B cell (primary cell): ENCODE data around the gene HRC. TPM values are rescaled to one million over a fixed set of nuclear protein-coding genes. Genes with fewer than 3 reads are reported as not detected.

ENCODE experiments used
- ATAC-seq: fragments of 200-7000 bp; cut with Tn5 transposase; one replicate; pipeline ENCODE4 v1.10.0; 2021; ENCODE audit warnings: low read depth, mild to moderate bottlenecking, moderate number of reproducible peaks, moderate library complexity
- CTCF ChIA-PET: fragments of 350-600 bp; sonication (Branson Sonifier 250); formaldehyde crosslinking; loops from one replicate; lab custom pipeline; 2021; ENCODE audit warnings: antibody characterized with exemption, inconsistent platforms; lab: Charles Lee
- POLR2A ChIA-PET: fragments of 350-600 bp; sonication (Branson Sonifier 250); formaldehyde crosslinking; loops from one replicate; lab custom pipeline; 2021; ENCODE audit warnings: antibody characterized with exemption; lab: Charles Lee
- DNase-seq: peaks from one replicate; pipeline ENCODE4 v3.0.0; 2013
- H2AFZ ChIP-seq: 2 replicates; pipeline ENCODE4 v1.6.1; 2012; ENCODE audit warnings: mild to moderate bottlenecking, low read depth, low read length; ENCODE audit not compliant: insufficient read depth, poor library complexity, severe bottlenecking
- H3K27ac ChIP-seq, 2 donors: 1 replicate in 1 of 2; 2 replicates in 1 of 2; pipeline ENCODE4 v1.5.1; 2012 to 2013; ENCODE audit warnings: low read length in 2 of 2, mild to moderate bottlenecking in 2 of 2, moderate library complexity in 1 of 2
- H3K27me3 ChIP-seq, 4 experiments: fragments of 200-600 bp in 1 of 4; sonication (generic) in 1 of 4; replicated peaks in 1 of 4; 1 replicate in 2 of 4; 2 replicates in 2 of 4; pipeline versions ENCODE4 v1.6.1 to v1.7.0; 2013 to 2016; ENCODE audit warnings: low read length in 3 of 4, mild to moderate bottlenecking in 2 of 4, mixed read lengths in 1 of 4, moderate library complexity in 1 of 4; ENCODE audit not compliant: insufficient read depth in 4 of 4, control insufficient read depth in 3 of 4; ENCODE audit errors: control extremely low read depth in 1 of 4
- H3K36me3 ChIP-seq, 2 experiments: replicated peaks in 1 of 2; 1 replicate in 1 of 2; 2 replicates in 1 of 2; pipeline versions ENCODE4 v1.6.1 to v1.7.1; 2013; ENCODE audit warnings: low read length in 1 of 2; ENCODE audit not compliant: insufficient read depth in 2 of 2, control insufficient read depth in 1 of 2; ENCODE audit errors: control extremely low read depth in 1 of 2, extremely low read depth in 1 of 2
- H3K4me1 ChIP-seq, 2 donors: fragments of 200-600 bp in 1 of 2; sonication (generic) in 1 of 2; 1 replicate in 1 of 2; 2 replicates in 1 of 2; pipeline versions ENCODE4 v1.5.1 to v1.6.1; 2013 to 2017; ENCODE audit warnings: low read length in 2 of 2; ENCODE audit not compliant: control insufficient read depth in 2 of 2, insufficient read depth in 2 of 2
- H3K4me2 ChIP-seq: replicated peaks from 2 replicates; pipeline ENCODE3; 2012; ENCODE audit warnings: mild to moderate bottlenecking, low read depth, low read length; ENCODE audit not compliant: poor library complexity, severe bottlenecking
- H3K4me3 ChIP-seq, 5 experiments: fragments of 200-600 bp in 1 of 5; sonication (generic) in 1 of 5; 1 replicate in 3 of 5; 2 replicates in 2 of 5; pipeline versions ENCODE4 v1.5.1 to v1.7.0; 2011 to 2016; ENCODE audit warnings: low read length in 4 of 5, mild to moderate bottlenecking in 4 of 5, low read depth in 2 of 5, control low read depth in 1 of 5, moderate library complexity in 1 of 5; ENCODE audit not compliant: insufficient read depth in 1 of 5; ENCODE audit errors: control extremely low read depth in 1 of 5, extremely low read depth in 1 of 5
- H3K79me2 ChIP-seq: fragments of 200-600 bp; sonication (generic); one replicate; pipeline ENCODE4 v1.6.0; 2016; ENCODE audit warnings: low read length; ENCODE audit not compliant: control insufficient read depth, insufficient read depth
- H3K9ac ChIP-seq: fragments of 200-600 bp; sonication (generic); 2 replicates; pipeline ENCODE4 v1.6.1; 2017; ENCODE audit warnings: mild to moderate bottlenecking, low read length, moderate library complexity
- H3K9me3 ChIP-seq, 3 donors: one replicate each; pipeline versions ENCODE4 v1.6.1 to v1.7.1; 2013; ENCODE audit warnings: low read length in 2 of 3; ENCODE audit not compliant: control insufficient read depth in 2 of 3, insufficient read depth in 1 of 3; ENCODE audit errors: control extremely low read depth in 1 of 3
- H4K20me1 ChIP-seq: 2 replicates; pipeline ENCODE4 v1.6.0; 2012; ENCODE audit warnings: mild to moderate bottlenecking, low read length; ENCODE audit not compliant: insufficient read depth, control insufficient read depth, poor library complexity, severe bottlenecking
- H3K27ac Mint-ChIP-seq: one replicate; pipeline ENCODE4 v1.8.0; 2021; ENCODE audit warnings: mixed read lengths
- H3K27me3 Mint-ChIP-seq: one replicate; pipeline ENCODE4 v1.8.0; 2021; ENCODE audit warnings: mixed read lengths
- H3K4me1 Mint-ChIP-seq: one replicate; pipeline ENCODE4 v1.8.0; 2021; ENCODE audit warnings: mixed read lengths
- H3K4me3 Mint-ChIP-seq: one replicate; pipeline ENCODE4 v1.8.0; 2021; ENCODE audit warnings: mixed read lengths
- H3K9me3 Mint-ChIP-seq: one replicate; pipeline ENCODE4 v1.8.0; 2022; ENCODE audit warnings: mixed read lengths; ENCODE audit not compliant: insufficient read depth
- CTCF ChIP-seq: fragments of 200-600 bp; IDR thresholded peaks from one replicate; pipeline ENCODE4 v1.8.0; 2022; ENCODE audit warnings: antibody characterized with exemption, mild to moderate bottlenecking
- EZH2 ChIP-seq: IDR thresholded peaks from 2 replicates; pipeline ENCODE4 v1.6.1; 2012; ENCODE audit warnings: borderline replicate concordance, low read depth, mild to moderate bottlenecking, moderate library complexity, low read length; ENCODE audit not compliant: insufficient read depth, poor library complexity, severe bottlenecking
- WGBS: methylation state at CpG from one replicate; pipeline ENCODE4 v1.1.5; 2013; ENCODE audit warnings: missing lambda C conversion rate; ENCODE audit not compliant: insufficient coverage; 5-methylcytosine and 5-hydroxymethylcytosine counted together
- intact Hi-C: fragments of 100-400 bp; cut with micrococcal nuclease; formaldehyde crosslinking; loops from one replicate; pipeline ENCODE4 v1.10.0; 2022
- polyA plus RNA-seq: library from polyadenylated mRNA; depleted of rRNA; stranded (reverse); fragments of >200 nt; gene quantifications from 2 replicates; pipeline ENCODE4 v1.2.3, GENCODE V29; 2012
- total RNA-seq, 2 donors: library from RNA; stranded (reverse); fragments of 120-200 nt in 1 of 2; gene quantifications; 1 replicate in 1 of 2; 2 replicates in 1 of 2; pipeline versions ENCODE4 v1.2.3 to v1.2.4, GENCODE V29; 2013 to 2022

Gene HRC
- total and polyA plus RNA-seq, 2 donors (not counting 1 experiment from before 2014, with no cell fraction given): not detected

DNA sequence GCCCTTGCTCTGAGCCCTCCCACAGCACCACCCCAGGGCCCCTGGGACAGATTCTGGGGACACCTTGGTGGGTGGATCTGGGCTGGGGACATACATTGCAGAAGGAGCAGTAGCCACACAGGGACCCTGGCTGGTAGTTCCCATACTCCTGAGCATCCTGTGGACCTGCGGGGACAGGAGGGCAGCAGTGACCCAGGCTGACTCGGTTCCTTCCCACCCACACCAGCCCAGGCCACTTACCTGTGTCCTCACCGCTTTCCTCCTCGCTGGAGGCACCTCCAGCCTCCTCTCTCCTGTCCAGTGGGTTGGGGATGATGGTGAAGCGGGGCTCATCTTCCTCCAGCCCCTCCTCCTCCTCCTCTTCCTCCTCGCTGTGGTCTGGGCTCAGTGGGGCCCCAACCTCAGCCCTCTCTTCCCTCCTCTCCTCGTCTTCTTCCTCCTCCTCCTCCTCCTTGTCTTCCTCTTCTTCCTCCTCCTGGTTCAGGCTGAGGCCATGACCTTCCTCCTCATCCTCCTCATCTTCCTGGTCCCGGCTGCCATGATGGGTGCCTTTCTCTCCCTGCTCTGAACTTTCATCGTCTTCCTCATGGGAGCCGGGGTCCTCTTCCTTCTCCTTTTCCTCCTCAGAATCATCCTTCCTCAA lies 1.9 kb downstream of the HRC start:
- Mint-ChIP-seq H3K4me1 (peaks cover 42% of the 10 kb centered on the region), H3K27me3 (peaks cover 55% of the 10 kb centered on the region), H3K27ac (peak overlapping the region; percentile 7), H3K9me3 (no peaks in the 10 kb centered on the region), H3K4me3 (peak overlapping the region; percentile 18)
- ChIA-PET CTCF (no interaction called here), POLR2A (interaction anchor here (0.6 kb wide), 1 partner anchor 141 kb away, joined by 3 read pairs; no protein-coding TSS in a partner anchor)
- Histone ChIP-seq H3K27me3 (peaks cover 0 to 72% (median 30%) of the 10 kb centered on the region in 4 experiments), H3K9me3 (peaks cover 0 to 54% (median 7%) of the 10 kb centered on the region in 3 donors), H3K79me2 (no peaks in the 10 kb centered on the region), H3K4me3 (no peak overlapping the region), H3K4me2 (no peak overlapping the region), H4K20me1 (no peaks in the 10 kb centered on the region), H3K27ac (no peak overlapping the region), H3K4me1 (peaks cover 46 to 48% of the 10 kb centered on the region in 2 donors), H3K36me3 (no peaks in the 10 kb centered on the region), H2AFZ (no peak overlapping the region), H3K9ac (no peak overlapping the region)
- intact Hi-C loops: no loop called here
- 80% methylated on average over 4 of the region's 10 CpGs for WGBS
- no peak for DNase-seq
- no peak for ATAC-seq
- TF ChIP-seq CTCF (no peak), EZH2 (no peak)

DNA sequence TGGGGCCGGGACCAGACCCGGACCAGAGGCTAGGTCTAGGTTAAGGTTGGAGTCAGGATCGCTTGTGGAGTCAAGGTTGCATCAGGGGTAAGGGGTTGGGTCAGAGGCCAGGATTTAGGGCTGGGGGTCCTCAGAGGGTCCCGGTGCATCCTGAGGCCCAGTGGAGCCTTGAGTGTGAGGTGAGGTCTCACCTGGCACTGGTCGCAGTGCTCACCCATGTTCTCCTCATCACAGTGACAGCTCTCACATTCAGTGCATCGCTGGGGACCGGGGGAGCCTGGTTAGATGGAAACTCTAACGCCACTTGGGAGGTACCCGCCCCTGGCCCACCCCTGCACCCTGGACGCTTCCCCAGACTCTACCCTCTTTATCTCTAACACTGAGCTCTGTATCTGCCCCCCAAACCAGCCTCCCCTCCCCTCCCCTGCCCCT lies 3.1 kb downstream of the HRC start:
- no peak overlapping the region for H3K27ac ChIP-seq
- peak overlapping the region; percentile 97 for H3K4me2 ChIP-seq
- H3K9me3 Mint-ChIP-seq: no peaks in the 10 kb centered on the region
- H3K4me1 ChIP-seq: peaks cover 36 to 39% of the 10 kb centered on the region in 2 donors
- H3K36me3 ChIP-seq: no peaks in the 10 kb centered on the region
- intact Hi-C loops: no loop called here
- peaks cover 38% of the 10 kb centered on the region for H3K4me1 Mint-ChIP-seq
- H3K9me3 ChIP-seq: peaks cover 0 to 58% (median 7%) of the 10 kb centered on the region in 3 donors
- no peak overlapping the region for H3K9ac ChIP-seq
- WGBS: 30% methylated on average over 9 of the region's 10 CpGs
- DNase-seq (no peak), ATAC-seq (no peak)
- H3K79me2 ChIP-seq: no peaks in the 10 kb centered on the region
- ChIA-PET CTCF (interaction anchor here (1.4 to 1.7 kb wide), 2 partner anchors 45 to 46 kb away, joined by 3 to 4 read pairs; no protein-coding TSS in a partner anchor), POLR2A (interaction anchor here (0.6 to 0.7 kb wide), 2 partner anchors 35 to 58 kb away, joined by 3 to 8 read pairs; no protein-coding TSS in a partner anchor)
- no peak overlapping the region for H3K4me3 ChIP-seq
- no peak overlapping the region for H2AFZ ChIP-seq
- no peaks in the 10 kb centered on the region for H4K20me1 ChIP-seq
- peaks cover 0 to 68% (median 31%) of the 10 kb centered on the region in 4 experiments for H3K27me3 ChIP-seq
- TF ChIP-seq EZH2: no peak
- no peak for TF ChIP-seq CTCF
- no peak overlapping the region for H3K27ac Mint-ChIP-seq
- H3K4me3 Mint-ChIP-seq: peak overlapping the region; percentile 89
- H3K27me3 Mint-ChIP-seq: peaks cover 59% of the 10 kb centered on the region
